HepG2 (cell line): ENCODE measurements around the gene PSMC3IP. TPM values are rescaled to one million over a fixed set of nuclear protein-coding genes. Genes with fewer than 3 reads are reported as not detected.
A peak's percentile ranks its signal among the peaks of the same experiment; 100 is the strongest.

Experiments used
- CAMTA2 ChIP-seq: sonication (generic); formaldehyde crosslinking; IDR thresholded peaks from 2 replicates; pipeline ENCODE4 v1.4.0; 2020; ENCODE audit warnings: mild to moderate bottlenecking, missing genetic modification reagents, borderline replicate concordance
- DMAP1 ChIP-seq: IDR thresholded peaks from 2 replicates; pipeline ENCODE4 v1.6.1; 2016
- HCFC1 ChIP-seq: fragments of 150-350 bp; IDR thresholded peaks from 2 replicates; pipeline ENCODE4 v1.6.1; 2014; ENCODE audit warnings: low read depth, low read length
- HINFP ChIP-seq: sonication (generic); formaldehyde crosslinking; IDR thresholded peaks from 2 replicates; pipeline ENCODE4 v1.4.0; 2020; ENCODE audit warnings: low read depth, mild to moderate bottlenecking, missing genetic modification reagents
- MEF2D ChIP-seq: sonication (generic); formaldehyde crosslinking; IDR thresholded peaks from 2 replicates; pipeline ENCODE4 v1.5.1; 2020; ENCODE audit warnings: mild to moderate bottlenecking, missing genetic modification reagents
- NR2F1 ChIP-seq, 2 experiments: fragments of 450-650 bp in 1 of 2; formaldehyde crosslinking in 1 of 2; IDR thresholded peaks; 2 replicates each; pipeline versions ENCODE4 v1.5.0 to v1.6.1; 2016 to 2020; ENCODE audit warnings: mild to moderate bottlenecking in 1 of 2, missing compliant biosample characterization in 1 of 2, missing genetic modification reagents in 1 of 2, moderate library complexity in 1 of 2
- PHB2 ChIP-seq: fragments of 450-650 bp; IDR thresholded peaks from 2 replicates; pipeline ENCODE4 v1.6.1; 2018; ENCODE audit not compliant: partially characterized antibody
- RORA ChIP-seq: sonication (generic); formaldehyde crosslinking; IDR thresholded peaks from 2 replicates; pipeline ENCODE4 v1.5.0; 2020; ENCODE audit warnings: mild to moderate bottlenecking, missing genetic modification reagents, moderate library complexity
- YEATS4 ChIP-seq: sonication (generic); formaldehyde crosslinking; IDR thresholded peaks from 2 replicates; pipeline ENCODE4 v1.4.0; 2020; ENCODE audit warnings: missing genetic modification reagents, borderline replicate concordance
- ZBTB20 ChIP-seq: sonication (generic); formaldehyde crosslinking; IDR thresholded peaks from 2 replicates; pipeline ENCODE4 v1.8.1; 2023; ENCODE audit warnings: missing genetic modification reagents, low read depth, mild to moderate bottlenecking, borderline replicate concordance
- ZFP41 ChIP-seq: sonication (generic); formaldehyde crosslinking; IDR thresholded peaks from 2 replicates; pipeline ENCODE4 v1.4.0; 2020; ENCODE audit warnings: mild to moderate bottlenecking, missing genetic modification reagents, borderline replicate concordance
- ZFY ChIP-seq: sonication (generic); formaldehyde crosslinking; IDR thresholded peaks from 2 replicates; pipeline ENCODE4 v1.4.0; 2020; ENCODE audit warnings: missing genetic modification reagents
- ZNF430 ChIP-seq: sonication (generic); formaldehyde crosslinking; IDR thresholded peaks from 2 replicates; pipeline ENCODE4 v1.9.0; 2021; ENCODE audit warnings: mild to moderate bottlenecking, missing genetic modification reagents
- ZNF530 ChIP-seq: sonication (generic); formaldehyde crosslinking; IDR thresholded peaks from 2 replicates; pipeline ENCODE4 v1.5.0; 2020; ENCODE audit warnings: low read depth, mild to moderate bottlenecking, missing genetic modification reagents
- ZNF597 ChIP-seq: sonication (generic); formaldehyde crosslinking; IDR thresholded peaks from 2 replicates; pipeline ENCODE4 v1.5.0; 2020; ENCODE audit warnings: missing genetic modification reagents
- polyA plus RNA-seq, 8 experiments: library from polyadenylated mRNA; depleted of rRNA in 3 of 8; stranded (reverse) in 7 of 8; unstranded in 1 of 8; fragments of >200 nt; fragmentation: Illumina TruSeq in 4 of 8; extraction: Trizol in 4 of 8; gene quantifications; 2 replicates each; pipeline versions ENCODE4 v1.2.1 to v1.2.3, GENCODE V29; 2011 to 2016; ENCODE audit warnings: low read depth in 4 of 8, missing spikeins in 1 of 8, mixed read lengths in 1 of 8; ENCODE audit not compliant: insufficient read depth in 1 of 8
- total RNA-seq, 5 experiments: library from RNA; depleted of rRNA; stranded (reverse); fragments of >200 nt; fragmentation: Illumina TruSeq; extraction: Trizol; gene quantifications; 2 replicates each; pipeline ENCODE4 v1.2.3, GENCODE V29; 2016; ENCODE audit warnings: low read depth in 1 of 5
- TF ChIP-seq, protein P1 (sequence below): sonication (generic); formaldehyde crosslinking; IDR thresholded peaks from one replicate; pipeline ENCODE4 v1.5.1; 2020; ENCODE audit warnings: mild to moderate bottlenecking, missing genetic modification reagents; ENCODE audit errors: not compliant biosample characterization
- TF ChIP-seq, protein P2 (sequence below): sonication (generic); formaldehyde crosslinking; IDR thresholded peaks from 2 replicates; pipeline ENCODE4 v1.5.0; 2020; ENCODE audit warnings: missing genetic modification reagents

PSMC3IP gene
- total and polyA plus RNA-seq, 2 of the 13 experiments (the other 11 are each of a cell fraction or from before 2014, with no cell fraction given) = 6.5 to 22.4 TPM

GRCh38 chr17:42577532-42578281 is at the start of gene PSMC3IP (continued):
- no peak for TF ChIP-seq ZNF597 (CRISPR knock-in tag)
- no peak for TF ChIP-seq PHB2
- TF ChIP-seq MEF2D (CRISPR knock-in tag) = peak; percentile 72
- TF ChIP-seq RORA (CRISPR knock-in tag) = no peak
- peak; percentile 73 for TF ChIP-seq YEATS4 (CRISPR knock-in tag)
- no peak for TF ChIP-seq NR2F1 (CRISPR knock-in tag; IDR thresholded peaks at IDR 0.05)
- TF ChIP-seq, protein P1, sequence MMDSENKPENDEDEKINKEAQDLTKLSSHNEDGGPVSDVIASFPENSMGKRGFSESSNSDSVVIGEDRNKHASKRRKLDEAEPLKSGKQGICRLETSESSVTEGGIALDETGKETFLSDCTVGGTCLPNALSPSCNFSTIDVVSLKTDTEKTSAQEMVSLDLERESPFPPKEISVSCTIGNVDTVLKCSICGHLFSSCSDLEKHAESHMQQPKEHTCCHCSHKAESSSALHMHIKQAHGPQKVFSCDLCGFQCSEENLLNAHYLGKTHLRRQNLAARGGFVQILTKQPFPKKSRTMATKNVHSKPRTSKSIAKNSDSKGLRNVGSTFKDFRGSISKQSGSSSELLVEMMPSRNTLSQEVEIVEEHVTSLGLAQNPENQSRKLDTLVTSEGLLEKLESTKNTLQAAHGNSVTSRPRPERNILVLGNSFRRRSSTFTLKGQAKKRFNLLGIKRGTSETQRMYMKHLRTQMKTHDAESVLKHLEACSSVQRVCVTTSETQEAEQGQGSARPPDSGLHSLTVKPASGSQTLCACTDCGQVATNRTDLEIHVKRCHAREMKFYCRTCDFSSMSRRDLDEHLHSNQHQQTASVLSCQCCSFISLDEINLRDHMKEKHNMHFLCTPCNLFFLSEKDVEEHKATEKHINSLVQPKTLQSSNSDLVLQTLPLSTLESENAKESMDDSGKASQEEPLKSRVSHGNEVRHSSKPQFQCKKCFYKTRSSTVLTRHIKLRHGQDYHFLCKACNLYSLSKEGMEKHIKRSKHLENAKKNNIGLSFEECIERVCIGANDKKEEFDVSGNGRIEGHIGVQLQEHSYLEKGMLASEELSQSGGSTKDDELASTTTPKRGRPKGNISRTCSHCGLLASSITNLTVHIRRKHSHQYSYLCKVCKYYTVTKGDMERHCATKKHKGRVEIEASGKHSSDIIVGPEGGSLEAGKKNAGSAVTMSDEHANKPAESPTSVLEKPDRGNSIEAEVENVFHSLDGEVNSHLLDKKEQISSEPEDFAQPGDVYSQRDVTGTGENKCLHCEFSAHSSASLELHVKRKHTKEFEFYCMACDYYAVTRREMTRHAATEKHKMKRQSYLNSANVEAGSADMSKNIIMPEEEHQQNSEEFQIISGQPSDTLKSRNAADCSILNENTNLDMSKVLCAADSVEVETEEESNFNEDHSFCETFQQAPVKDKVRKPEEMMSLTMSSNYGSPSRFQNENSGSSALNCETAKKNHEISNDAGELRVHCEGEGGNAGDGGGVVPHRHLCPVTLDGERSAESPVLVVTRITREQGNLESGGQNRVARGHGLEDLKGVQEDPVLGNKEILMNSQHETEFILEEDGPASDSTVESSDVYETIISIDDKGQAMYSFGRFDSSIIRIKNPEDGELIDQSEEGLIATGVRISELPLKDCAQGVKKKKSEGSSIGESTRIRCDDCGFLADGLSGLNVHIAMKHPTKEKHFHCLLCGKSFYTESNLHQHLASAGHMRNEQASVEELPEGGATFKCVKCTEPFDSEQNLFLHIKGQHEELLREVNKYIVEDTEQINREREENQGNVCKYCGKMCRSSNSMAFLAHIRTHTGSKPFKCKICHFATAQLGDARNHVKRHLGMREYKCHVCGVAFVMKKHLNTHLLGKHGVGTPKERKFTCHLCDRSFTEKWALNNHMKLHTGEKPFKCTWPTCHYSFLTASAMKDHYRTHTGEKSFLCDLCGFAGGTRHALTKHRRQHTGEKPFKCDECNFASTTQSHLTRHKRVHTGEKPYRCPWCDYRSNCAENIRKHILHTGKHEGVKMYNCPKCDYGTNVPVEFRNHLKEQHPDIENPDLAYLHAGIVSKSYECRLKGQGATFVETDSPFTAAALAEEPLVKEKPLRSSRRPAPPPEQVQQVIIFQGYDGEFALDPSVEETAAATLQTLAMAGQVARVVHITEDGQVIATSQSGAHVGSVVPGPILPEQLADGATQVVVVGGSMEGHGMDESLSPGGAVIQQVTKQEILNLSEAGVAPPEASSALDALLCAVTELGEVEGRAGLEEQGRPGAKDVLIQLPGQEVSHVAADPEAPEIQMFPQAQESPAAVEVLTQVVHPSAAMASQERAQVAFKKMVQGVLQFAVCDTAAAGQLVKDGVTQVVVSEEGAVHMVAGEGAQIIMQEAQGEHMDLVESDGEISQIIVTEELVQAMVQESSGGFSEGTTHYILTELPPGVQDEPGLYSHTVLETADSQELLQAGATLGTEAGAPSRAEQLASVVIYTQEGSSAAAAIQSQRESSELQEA = peak; percentile 77
- TF ChIP-seq, protein P2, sequence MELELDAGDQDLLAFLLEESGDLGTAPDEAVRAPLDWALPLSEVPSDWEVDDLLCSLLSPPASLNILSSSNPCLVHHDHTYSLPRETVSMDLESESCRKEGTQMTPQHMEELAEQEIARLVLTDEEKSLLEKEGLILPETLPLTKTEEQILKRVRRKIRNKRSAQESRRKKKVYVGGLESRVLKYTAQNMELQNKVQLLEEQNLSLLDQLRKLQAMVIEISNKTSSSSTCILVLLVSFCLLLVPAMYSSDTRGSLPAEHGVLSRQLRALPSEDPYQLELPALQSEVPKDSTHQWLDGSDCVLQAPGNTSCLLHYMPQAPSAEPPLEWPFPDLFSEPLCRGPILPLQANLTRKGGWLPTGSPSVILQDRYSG (CRISPR knock-in tag) = no peak
- TF ChIP-seq ZNF430 = peak; percentile 77; the same call in 1 of the 2 replicates
- TF ChIP-seq CAMTA2 (CRISPR knock-in tag) = peak; percentile 92; the same call in 1 of the 2 replicates
- TF ChIP-seq ZBTB20 (CRISPR knock-in tag) = peak; percentile 45; the same call in 1 of the 2 replicates
- no peak; the same call in 1 of the 2 replicates for TF ChIP-seq ZFP41
- TF ChIP-seq HINFP (CRISPR knock-in tag) = peak; percentile 90; the same call in 1 of the 2 replicates
- peak; percentile 92 for TF ChIP-seq ZFY (CRISPR knock-in tag)
- TF ChIP-seq ZNF530 (CRISPR knock-in tag) = no peak
- TF ChIP-seq DMAP1 (CRISPR knock-in tag) = peak; percentile 89; the same call in 1 of the 2 replicates
- TF ChIP-seq HCFC1 = peak; percentile 56; the same call in 1 of the 2 replicates
